Smooth muscle cell of bladder (primary cell): ENCODE measurements around the gene BROX. TPM values are rescaled to one million over a fixed set of nuclear protein-coding genes. Genes with fewer than 3 reads are reported as not detected.

ENCODE experiments used
- total RNA-seq: library from RNA; depleted of rRNA; stranded (reverse); fragments of >200 nt; gene quantifications from 2 replicates; pipeline ENCODE4 v1.2.3, GENCODE V29; 2014

Gene BROX, protein sequence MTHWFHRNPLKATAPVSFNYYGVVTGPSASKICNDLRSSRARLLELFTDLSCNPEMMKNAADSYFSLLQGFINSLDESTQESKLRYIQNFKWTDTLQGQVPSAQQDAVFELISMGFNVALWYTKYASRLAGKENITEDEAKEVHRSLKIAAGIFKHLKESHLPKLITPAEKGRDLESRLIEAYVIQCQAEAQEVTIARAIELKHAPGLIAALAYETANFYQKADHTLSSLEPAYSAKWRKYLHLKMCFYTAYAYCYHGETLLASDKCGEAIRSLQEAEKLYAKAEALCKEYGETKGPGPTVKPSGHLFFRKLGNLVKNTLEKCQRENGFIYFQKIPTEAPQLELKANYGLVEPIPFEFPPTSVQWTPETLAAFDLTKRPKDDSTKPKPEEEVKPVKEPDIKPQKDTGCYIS
- total RNA-seq, result 34.9 and 36.1 TPM in 2 replicates

DNA sequence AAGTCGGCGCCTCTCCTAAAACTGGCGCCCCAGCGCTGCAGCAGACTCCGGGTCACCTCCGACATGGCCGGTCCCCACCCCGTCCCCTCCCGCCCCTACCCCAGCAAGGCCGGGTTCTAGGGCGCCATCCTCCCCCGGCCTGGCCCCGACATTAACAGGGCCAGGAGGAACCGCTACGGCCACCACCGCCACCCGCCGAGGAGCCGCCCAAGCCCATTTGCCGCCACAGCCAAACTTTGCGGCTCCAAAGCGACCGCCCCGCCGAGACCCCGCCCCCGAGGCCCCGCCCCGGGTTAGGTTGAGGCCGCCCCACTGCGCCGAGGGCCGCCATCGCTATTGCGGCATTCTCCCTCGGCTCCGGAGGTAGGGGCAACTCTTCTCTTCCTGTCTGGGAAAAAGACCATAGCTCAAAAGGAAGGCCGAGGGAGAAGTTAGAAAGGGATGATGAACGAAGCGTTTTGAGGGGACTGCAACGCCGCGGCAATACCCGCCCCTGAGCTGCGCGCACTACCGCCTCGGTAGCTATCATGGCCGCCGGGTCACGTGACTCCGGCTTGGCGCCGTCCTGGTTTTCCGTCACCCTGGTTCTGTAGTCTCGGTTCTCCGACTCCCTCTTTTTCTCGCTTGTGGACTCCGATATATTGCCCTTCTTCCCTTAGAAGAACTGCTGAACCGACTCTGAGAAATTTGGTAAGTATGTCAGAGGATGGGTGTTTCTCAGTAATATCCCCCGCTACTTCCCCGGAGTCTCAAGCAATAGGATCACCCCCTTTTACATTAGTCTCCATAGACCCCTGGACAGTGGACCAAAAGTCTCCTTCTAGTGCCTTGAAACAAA is at the start of gene BROX, which contains the start of gene AIDA:
Gene BROX, plus strand, starts transcription at position 312 of the 838 bp plus-strand sequence. CDS start 3,136 bp downstream, outside the sequence.
Gene AIDA, minus strand, starts transcription at position 239 of the 838 bp plus-strand sequence. Its CDS starts 174 bp downstream, at position 65.

DNA sequence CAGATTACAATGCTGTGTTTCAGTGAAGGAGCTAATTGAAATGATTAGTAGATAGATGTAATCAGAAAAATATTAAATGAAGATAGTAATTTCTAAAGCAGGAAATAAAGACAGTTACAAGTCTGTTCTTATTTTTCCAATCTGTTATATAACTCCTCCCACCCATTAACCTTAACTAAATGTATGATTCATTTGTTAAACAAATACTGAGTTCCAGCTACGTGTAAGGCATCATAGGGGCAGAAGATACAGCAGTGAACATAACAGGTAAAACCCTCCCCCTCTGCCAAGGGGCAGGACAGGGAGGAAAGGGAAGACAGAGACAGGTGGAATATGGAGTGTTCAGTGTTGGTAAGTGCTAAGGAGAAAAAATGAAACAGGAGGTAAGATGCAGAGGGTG is 24.6 kb downstream of the BROX start, which contains the start of gene FAM177B:
Gene FAM177B, plus strand, starts transcription at position 231 of the 400 bp plus-strand sequence. CDS start 9,344 bp downstream, outside the sequence.

Other genes with a start within 250 kb of the BROX start
- gene HHIPL2, start 164.5 kb upstream of the BROX start, total RNA-seq, result 0.71 and 1.5 TPM in 2 replicates
- gene TAF1A, start 122.6 kb upstream of the BROX start, total RNA-seq, result 9.0 and 10.5 TPM in 2 replicates
- gene MIA3, start 94.5 kb upstream of the BROX start, total RNA-seq, result 55.2 and 67.7 TPM in 2 replicates
- 29.7 and 41.1 TPM in 2 replicates for gene AIDA, start 73 bp upstream of the BROX start, total RNA-seq
- gene FAM177B, start 24.6 kb downstream of the BROX start, total RNA-seq, result 0.09 TPM in 1 of 2 replicates, not detected in the other
- gene DISP1, start 102.5 kb downstream of the BROX start, total RNA-seq, result 3.1 and 3.8 TPM in 2 replicates